WTC11 (cell line): ENCODE results near the gene KSR1. TPM values are rescaled to one million over a fixed set of nuclear protein-coding genes. Genes with fewer than 3 reads are reported as not detected.

Experiments used
- ATAC-seq: fragments of 200-7000 bp; cut with Tn5 transposase; 2 replicates; pipeline ENCODE4 v1.10.0; 2021; ENCODE audit warnings: mild to moderate bottlenecking, moderate library complexity
- CTCF ChIA-PET: fragments of 300-600 bp; sonication (Branson Sonifier 250); formaldehyde crosslinking; loops from one replicate; lab custom pipeline; 2021; ENCODE audit warnings: antibody characterized with exemption; lab: Charles Lee
- POLR2A ChIA-PET: fragments of 350-600 bp; sonication (Branson Sonifier 250); formaldehyde crosslinking; loops from one replicate; lab custom pipeline; 2021; ENCODE audit warnings: antibody characterized with exemption; lab: Charles Lee
- DNase-seq: peaks from one replicate; pipeline ENCODE4 v3.0.0; 2021; ENCODE audit warnings: low spot score
- H3K27ac Mint-ChIP-seq: 2 replicates; pipeline ENCODE4 v1.8.0; 2021; ENCODE audit warnings: mixed read lengths
- H3K27me3 Mint-ChIP-seq: 2 replicates; pipeline ENCODE4 v1.8.0; 2021; ENCODE audit warnings: low read depth, mild to moderate bottlenecking, moderate library complexity, mixed read lengths
- H3K36me3 Mint-ChIP-seq: 2 replicates; pipeline ENCODE4 v1.8.0; 2021; ENCODE audit warnings: mixed read lengths
- H3K4me1 Mint-ChIP-seq: 2 replicates; pipeline ENCODE4 v1.8.0; 2022; ENCODE audit warnings: mixed read lengths
- H3K4me3 Mint-ChIP-seq: 2 replicates; pipeline ENCODE4 v1.8.0; 2021; ENCODE audit warnings: mild to moderate bottlenecking, moderate library complexity, mixed read lengths
- H3K9me3 Mint-ChIP-seq: 2 replicates; pipeline ENCODE4 v1.8.0; 2021; ENCODE audit warnings: mixed read lengths
- ATF1 ChIP-seq: sonication (generic); formaldehyde crosslinking; IDR thresholded peaks from 2 replicates; pipeline ENCODE4 v1.8.1; 2023; ENCODE audit warnings: mild to moderate bottlenecking, moderate library complexity, missing genetic modification reagents
- ATF6 ChIP-seq: sonication (generic); formaldehyde crosslinking; IDR thresholded peaks from 2 replicates; pipeline ENCODE4 v1.8.1; 2023; ENCODE audit warnings: mild to moderate bottlenecking, missing genetic modification reagents
- CBFB ChIP-seq: sonication (generic); formaldehyde crosslinking; IDR thresholded peaks from 2 replicates; pipeline ENCODE4 v1.8.1; 2022; ENCODE audit warnings: mild to moderate bottlenecking, low read depth, missing genetic modification reagents
- CREB1 ChIP-seq: sonication (generic); formaldehyde crosslinking; IDR thresholded peaks from 2 replicates; pipeline ENCODE4 v1.8.0; 2023; ENCODE audit warnings: mild to moderate bottlenecking, missing genetic modification reagents
- CREM ChIP-seq: sonication (generic); formaldehyde crosslinking; IDR thresholded peaks from 2 replicates; pipeline ENCODE4 v1.8.1; 2022; ENCODE audit warnings: mild to moderate bottlenecking, missing genetic modification reagents, moderate library complexity
- CTCF ChIP-seq: fragments of 200-600 bp; IDR thresholded peaks from 2 replicates; pipeline ENCODE4 v1.8.0; 2022; ENCODE audit warnings: antibody characterized with exemption
- E2F4 ChIP-seq: sonication (generic); formaldehyde crosslinking; IDR thresholded peaks from 2 replicates; pipeline ENCODE4 v1.8.1; 2022; ENCODE audit warnings: low read depth, mild to moderate bottlenecking, moderate library complexity, missing genetic modification reagents, borderline replicate concordance
- FOXJ3 ChIP-seq: sonication (generic); formaldehyde crosslinking; IDR thresholded peaks from 2 replicates; pipeline ENCODE4 v1.9.0; 2021; ENCODE audit warnings: missing genetic modification reagents, mild to moderate bottlenecking, borderline replicate concordance
- GRHL2 ChIP-seq: fragments of 250-450 bp; sonication (Bioruptor Pico); IDR thresholded peaks from 2 replicates; pipeline ENCODE4 v1.8.0; 2022; ENCODE audit warnings: mild to moderate bottlenecking, moderate library complexity; ENCODE audit not compliant: insufficient replicate concordance, severe bottlenecking
- HMGA2 ChIP-seq: fragments of 250-450 bp; sonication (Bioruptor Pico); IDR thresholded peaks from 2 replicates; pipeline ENCODE4 v1.4.0; 2021; ENCODE audit warnings: mild to moderate bottlenecking, moderate library complexity
- NR3C1 ChIP-seq: sonication (generic); formaldehyde crosslinking; conservative IDR thresholded peaks from 2 replicates; pipeline ENCODE4 v1.8.1; 2023; ENCODE audit warnings: low read depth, mild to moderate bottlenecking, missing genetic modification reagents
- RORB ChIP-seq: fragments of 250-450 bp; sonication (Bioruptor Pico); IDR thresholded peaks from 2 replicates; pipeline ENCODE4 v1.9.0; 2021; ENCODE audit warnings: mild to moderate bottlenecking
- TEAD1 ChIP-seq: sonication (generic); formaldehyde crosslinking; IDR thresholded peaks from 2 replicates; pipeline ENCODE4 v1.8.0; 2022; ENCODE audit warnings: mild to moderate bottlenecking, missing genetic modification reagents
- TEAD4 ChIP-seq: sonication (generic); formaldehyde crosslinking; IDR thresholded peaks from 2 replicates; pipeline ENCODE4 v1.8.0; 2022; ENCODE audit warnings: mild to moderate bottlenecking, missing genetic modification reagents
- ZBTB21 ChIP-seq: sonication (generic); formaldehyde crosslinking; IDR thresholded peaks from 2 replicates; pipeline ENCODE4 v1.8.1; 2023; ENCODE audit warnings: mild to moderate bottlenecking, missing genetic modification reagents, borderline replicate concordance
- ZNF512 ChIP-seq: sonication (generic); formaldehyde crosslinking; IDR thresholded peaks from 2 replicates; pipeline ENCODE4 v1.8.1; 2022; ENCODE audit warnings: missing genetic modification reagents, borderline replicate concordance
- total RNA-seq: library from RNA; stranded (reverse); gene quantifications from 3 replicates; pipeline ENCODE4 v1.2.3, GENCODE V29; 2021
- TF ChIP-seq, protein P1 (sequence below): fragments of 250-450 bp; sonication (Bioruptor Pico); IDR thresholded peaks from 2 replicates; pipeline ENCODE4 v1.9.0; 2021; ENCODE audit warnings: mild to moderate bottlenecking, borderline replicate concordance

KSR1 gene
- total RNA-seq, 1 experiment from 2014 or later, result 45.5 TPM

DNA sequence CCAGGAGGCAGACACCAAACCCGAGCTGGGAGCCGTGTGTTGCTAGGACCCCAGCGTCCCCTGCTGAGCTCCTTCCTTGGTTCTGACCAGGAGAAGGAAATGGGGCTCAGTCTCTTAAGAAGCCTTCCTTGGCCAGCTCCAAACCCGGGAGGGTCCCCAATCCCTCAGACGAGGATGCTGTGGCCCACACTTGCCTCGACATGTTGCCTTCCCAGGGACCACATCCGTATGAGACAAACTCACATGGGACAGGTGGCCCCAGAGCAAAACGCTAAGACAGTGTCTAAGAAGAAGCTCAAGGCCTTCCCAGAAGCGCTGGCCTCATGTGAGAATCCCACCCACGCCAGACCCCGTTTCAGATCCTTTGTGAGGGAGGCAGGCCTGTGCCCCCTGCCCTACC, 194.6 kb downstream of the KSR1 start:
- Mint-ChIP-seq H3K9me3 (no peaks in the 10 kb centered on the region), H3K4me3 (no peak overlapping the region), H3K4me1 (peaks cover 23% of the 10 kb centered on the region), H3K27ac (no peak overlapping the region), H3K27me3 (no peaks in the 10 kb centered on the region; the same call in 1 of the 2 replicates), H3K36me3 (no peaks in the 10 kb centered on the region)
- ATAC-seq (no peak), DNase-seq (no peak)
- ChIA-PET CTCF (interaction anchor here (0.6 to 5.7 kb wide), 33 partner anchors 10 to 600 kb away, joined by 3 to 67 read pairs (median 4); partner anchors contain the start of genes KSR1 and NOS2), POLR2A (no interaction called here)
- TF ChIP-seq TEAD4 (CRISPR knock-in tag) (no peak), ATF1 (CRISPR knock-in tag) (no peak), ZBTB21 (CRISPR knock-in tag) (no peak), RORB (CRISPR knock-in tag) (no peak), ZNF512 (CRISPR knock-in tag) (no peak), CREM (CRISPR knock-in tag) (no peak), FOXJ3 (CRISPR knock-in tag) (no peak), HMGA2 (no peak), TEAD1 (CRISPR knock-in tag) (no peak), ATF6 (no peak), NR3C1 (CRISPR knock-in tag) (no peak), E2F4 (CRISPR knock-in tag) (no peak), CBFB (CRISPR knock-in tag) (no peak), GRHL2 (CRISPR knock-in tag) (no peak), CTCF (no peak), CREB1 (CRISPR knock-in tag) (no peak)
- TF ChIP-seq, protein P1, sequence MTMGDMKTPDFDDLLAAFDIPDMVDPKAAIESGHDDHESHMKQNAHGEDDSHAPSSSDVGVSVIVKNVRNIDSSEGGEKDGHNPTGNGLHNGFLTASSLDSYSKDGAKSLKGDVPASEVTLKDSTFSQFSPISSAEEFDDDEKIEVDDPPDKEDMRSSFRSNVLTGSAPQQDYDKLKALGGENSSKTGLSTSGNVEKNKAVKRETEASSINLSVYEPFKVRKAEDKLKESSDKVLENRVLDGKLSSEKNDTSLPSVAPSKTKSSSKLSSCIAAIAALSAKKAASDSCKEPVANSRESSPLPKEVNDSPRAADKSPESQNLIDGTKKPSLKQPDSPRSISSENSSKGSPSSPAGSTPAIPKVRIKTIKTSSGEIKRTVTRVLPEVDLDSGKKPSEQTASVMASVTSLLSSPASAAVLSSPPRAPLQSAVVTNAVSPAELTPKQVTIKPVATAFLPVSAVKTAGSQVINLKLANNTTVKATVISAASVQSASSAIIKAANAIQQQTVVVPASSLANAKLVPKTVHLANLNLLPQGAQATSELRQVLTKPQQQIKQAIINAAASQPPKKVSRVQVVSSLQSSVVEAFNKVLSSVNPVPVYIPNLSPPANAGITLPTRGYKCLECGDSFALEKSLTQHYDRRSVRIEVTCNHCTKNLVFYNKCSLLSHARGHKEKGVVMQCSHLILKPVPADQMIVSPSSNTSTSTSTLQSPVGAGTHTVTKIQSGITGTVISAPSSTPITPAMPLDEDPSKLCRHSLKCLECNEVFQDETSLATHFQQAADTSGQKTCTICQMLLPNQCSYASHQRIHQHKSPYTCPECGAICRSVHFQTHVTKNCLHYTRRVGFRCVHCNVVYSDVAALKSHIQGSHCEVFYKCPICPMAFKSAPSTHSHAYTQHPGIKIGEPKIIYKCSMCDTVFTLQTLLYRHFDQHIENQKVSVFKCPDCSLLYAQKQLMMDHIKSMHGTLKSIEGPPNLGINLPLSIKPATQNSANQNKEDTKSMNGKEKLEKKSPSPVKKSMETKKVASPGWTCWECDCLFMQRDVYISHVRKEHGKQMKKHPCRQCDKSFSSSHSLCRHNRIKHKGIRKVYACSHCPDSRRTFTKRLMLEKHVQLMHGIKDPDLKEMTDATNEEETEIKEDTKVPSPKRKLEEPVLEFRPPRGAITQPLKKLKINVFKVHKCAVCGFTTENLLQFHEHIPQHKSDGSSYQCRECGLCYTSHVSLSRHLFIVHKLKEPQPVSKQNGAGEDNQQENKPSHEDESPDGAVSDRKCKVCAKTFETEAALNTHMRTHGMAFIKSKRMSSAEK, result no peak
